D721Med (cell line): Measurements from ENCODE around the gene DCDC1.

Source experiments
- DNase-seq: peaks from one replicate; pipeline ENCODE4 v3.0.0; 2011; ENCODE audit warnings: low spot score; ENCODE audit not compliant: insufficient read length
- FAIRE-seq: peaks from 2 replicates; lab custom pipeline; 2011; peaks lifted over from hg19 to GRCh38; lab: Jason Lieb, UNC
- CTCF ChIP-seq: IDR thresholded peaks from 2 replicates; pipeline ENCODE4 v1.5.1; 2012; ENCODE audit warnings: mild to moderate bottlenecking, control low read depth; ENCODE audit not compliant: insufficient read depth; ENCODE audit errors: missing control alignments

DCDC1 gene

GRCh38 chr11:31030138-31030792, 339.3 kb downstream of the DCDC1 start:
- TF ChIP-seq CTCF, result no peak
- FAIRE-seq (no peak), DNase-seq (no peak)

GRCh38 chr11:31026315-31026714, 343.2 kb downstream of the DCDC1 start:
- FAIRE-seq, result no peak
- TF ChIP-seq CTCF, result no peak
- DNase-seq, result no peak

GRCh38 chr11:31022080-31022479, 347.5 kb downstream of the DCDC1 start:
- no peak for TF ChIP-seq CTCF
- DNase-seq (no peak), FAIRE-seq (no peak)

GRCh38 chr11:31019786-31020185, 349.8 kb downstream of the DCDC1 start:
- no peak for FAIRE-seq
- no peak for TF ChIP-seq CTCF

GRCh38 chr11:31005202-31005601, 364.3 kb downstream of the DCDC1 start:
- no peak for FAIRE-seq
- TF ChIP-seq CTCF, result no peak

More at GRCh38 chr11:31019786-31020185, 349.8 kb downstream of the DCDC1 start:
- no peak for DNase-seq

GRCh38 chr11:31001427-31001826, 368.1 kb downstream of the DCDC1 start:
- TF ChIP-seq CTCF, result no peak
- no peak for DNase-seq
- FAIRE-seq, result peak; percentile 71

More at GRCh38 chr11:31005202-31005601, 364.3 kb downstream of the DCDC1 start:
- no peak for DNase-seq

- no peak for TF ChIP-seq CTCF
- no peak for FAIRE-seq
- DNase-seq, result no peak
Observed at GRCh38 chr11:31000381-31000780, 369.2 kb downstream of the DCDC1 start.
